ENCODE results near the gene HIC1.

HIC1 gene

GRCh38 chr17:2102931-2103809, 48.3 kb downstream of the HIC1 start:
- no peak for DNase-seq (ENCODE audit: low read depth in 2 of 2)

GRCh38 chr17:2105663-2106062, 50.8 kb downstream of the HIC1 start:
- DNase-seq (ENCODE audit: low read depth in 2 of 2): no peak

GRCh38 chr17:2106308-2106955, 51.5 kb downstream of the HIC1 start:
- no peak for DNase-seq (ENCODE audit: low read depth in 2 of 2)

- no peak for DNase-seq (ENCODE audit: low read depth in 2 of 2)
Observed at GRCh38 chr17:2107050-2107449, 52.1 kb downstream of the HIC1 start.

- DNase-seq (ENCODE audit: low read depth in 2 of 2): no peak
Observed at GRCh38 chr17:2107506-2107905, 52.6 kb downstream of the HIC1 start.

- DNase-seq (ENCODE audit: low read depth in 2 of 2): no peak
Observed at GRCh38 chr17:2108170-2108569, 53.3 kb downstream of the HIC1 start.

- DNase-seq (ENCODE audit: low read depth in 2 of 2): no peak
Observed at GRCh38 chr17:2110436-2110835, 55.5 kb downstream of the HIC1 start.

- no peak for DNase-seq (ENCODE audit: low read depth in 2 of 2)
Observed at GRCh38 chr17:2111691-2112090, 56.8 kb downstream of the HIC1 start.
